GM18868 (cell line): Measurements from ENCODE around the gene SLC9A9.
A peak's percentile ranks its signal among the peaks of the same experiment; 100 is the strongest.
"Not testable (repeated sequence)": the region's sequence is repeated elsewhere in the genome, so short reads cannot be mapped to it uniquely, and the experiment has no call there.

Experiments used
- ATAC-seq: cut with Tn5 transposase; IDR thresholded peaks from one replicate; pipeline ENCODE4 v1.9.1; 2021; ENCODE audit warnings: mild to moderate bottlenecking, moderate library complexity; ENCODE audit not compliant: unreplicated experiment

SLC9A9 gene

GRCh38 chr3:143478115-143478693 lies 370.1 kb downstream of the SLC9A9 start:
- no peak for ATAC-seq

- ATAC-seq, result no peak
Measured at GRCh38 chr3:143476965-143477640, 371.2 kb downstream of the SLC9A9 start.

- ATAC-seq, result no peak
Measured at GRCh38 chr3:143475981-143476380, 372.3 kb downstream of the SLC9A9 start.

- no peak for ATAC-seq
Measured at GRCh38 chr3:143472731-143473523, 375.3 kb downstream of the SLC9A9 start.

- ATAC-seq, result no peak
Measured at GRCh38 chr3:143471705-143472104, 376.6 kb downstream of the SLC9A9 start.

GRCh38 chr3:143469159-143469558 lies 379.1 kb downstream of the SLC9A9 start:
- no peak for ATAC-seq

GRCh38 chr3:143465666-143466065 lies 382.6 kb downstream of the SLC9A9 start:
- ATAC-seq, result no peak

- ATAC-seq, result peak; percentile 84
Measured at GRCh38 chr3:143464850-143465249, 383.4 kb downstream of the SLC9A9 start.

- no peak for ATAC-seq
Measured at GRCh38 chr3:143455480-143455879, 392.8 kb downstream of the SLC9A9 start.

- no peak for ATAC-seq
Measured at GRCh38 chr3:143450632-143451031, 397.6 kb downstream of the SLC9A9 start.

GRCh38 chr3:143447491-143447890 lies 400.8 kb downstream of the SLC9A9 start:
- ATAC-seq, result no peak

- peak; percentile 97 for ATAC-seq
Measured at GRCh38 chr3:143445118-143445517, 403.1 kb downstream of the SLC9A9 start.

GRCh38 chr3:143443851-143444331 lies 404.4 kb downstream of the SLC9A9 start:
- ATAC-seq, result no peak

GRCh38 chr3:143442814-143443447 lies 405.3 kb downstream of the SLC9A9 start:
- no peak for ATAC-seq

GRCh38 chr3:143441516-143442171 lies 406.6 kb downstream of the SLC9A9 start:
- no peak for ATAC-seq

GRCh38 chr3:143439817-143440216 lies 408.5 kb downstream of the SLC9A9 start:
- no peak for ATAC-seq

- ATAC-seq, result no peak
Measured at GRCh38 chr3:143437405-143437804, 410.9 kb downstream of the SLC9A9 start.

GRCh38 chr3:143436231-143436930 lies 411.9 kb downstream of the SLC9A9 start:
- ATAC-seq, result no peak

- no peak for ATAC-seq
Measured at GRCh38 chr3:143433787-143434378, 414.4 kb downstream of the SLC9A9 start.

- not testable (repeated sequence) for ATAC-seq
Measured at GRCh38 chr3:143431298-143431697, 417.0 kb downstream of the SLC9A9 start.
